GM10847 (cell line): ENCODE data around the gene TIGD1.

Experiments used
- POLR2A ChIP-seq: IDR thresholded peaks from 2 replicates; pipeline ENCODE4 v1.6.1; 2011; ENCODE audit not compliant: insufficient read length; ENCODE audit errors: extremely low read depth

TIGD1 gene

DNA sequence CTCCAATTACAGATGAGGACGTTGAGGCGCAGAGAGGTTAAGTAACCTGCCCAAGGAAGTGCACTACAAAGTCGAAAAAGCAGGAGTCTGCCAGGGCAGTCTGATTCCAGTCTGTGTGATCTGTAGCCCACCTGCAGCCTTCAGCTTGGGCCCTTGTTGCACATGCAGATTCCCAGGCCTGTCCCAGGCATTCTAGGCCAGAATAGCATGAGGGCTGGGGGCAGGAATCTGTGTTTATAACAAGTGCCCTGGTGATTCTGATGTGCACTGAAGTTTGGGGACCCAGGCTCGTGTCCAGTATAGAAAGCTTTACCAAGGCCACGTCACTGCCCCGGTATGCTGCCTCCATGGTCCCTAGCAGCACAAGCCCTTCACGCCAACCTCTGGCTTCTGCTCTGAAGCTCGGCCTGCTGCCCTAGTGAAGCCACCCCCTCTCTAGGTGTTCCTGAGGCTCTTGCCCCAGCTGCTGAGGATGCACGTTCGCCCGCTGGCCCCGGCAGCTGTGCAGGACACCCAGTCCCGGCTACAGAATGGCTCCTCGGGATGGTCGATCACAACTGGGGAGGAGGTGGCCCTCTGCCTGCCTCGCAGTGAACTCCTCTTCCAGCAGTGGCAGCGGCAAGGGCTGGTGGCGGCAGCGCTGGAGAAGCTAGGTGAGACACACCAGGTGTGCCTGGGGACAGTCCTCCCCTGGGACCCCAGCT is 6.3 kb downstream of the TIGD1 start:
- no peak for TF ChIP-seq POLR2A

DNA sequence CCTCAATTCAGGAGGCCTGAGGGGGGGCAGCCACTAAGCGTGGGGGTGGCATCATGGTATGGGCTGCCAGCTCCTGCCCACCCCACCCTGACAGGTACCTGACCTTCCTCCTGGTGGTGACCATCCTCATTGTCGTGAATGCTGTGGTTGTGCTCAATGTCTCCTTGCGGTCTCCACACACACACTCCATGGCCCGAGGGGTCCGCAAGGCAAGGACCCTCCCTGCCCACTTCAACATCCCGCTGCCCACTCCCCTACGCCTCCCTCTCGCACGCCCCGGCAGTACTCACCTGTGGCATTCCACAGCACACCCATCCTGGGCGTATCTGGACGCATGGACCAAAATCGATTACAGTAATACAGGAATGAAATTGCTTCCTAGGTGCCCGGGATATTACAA is 6.9 kb downstream of the TIGD1 start:
- TF ChIP-seq POLR2A, result no peak

DNA sequence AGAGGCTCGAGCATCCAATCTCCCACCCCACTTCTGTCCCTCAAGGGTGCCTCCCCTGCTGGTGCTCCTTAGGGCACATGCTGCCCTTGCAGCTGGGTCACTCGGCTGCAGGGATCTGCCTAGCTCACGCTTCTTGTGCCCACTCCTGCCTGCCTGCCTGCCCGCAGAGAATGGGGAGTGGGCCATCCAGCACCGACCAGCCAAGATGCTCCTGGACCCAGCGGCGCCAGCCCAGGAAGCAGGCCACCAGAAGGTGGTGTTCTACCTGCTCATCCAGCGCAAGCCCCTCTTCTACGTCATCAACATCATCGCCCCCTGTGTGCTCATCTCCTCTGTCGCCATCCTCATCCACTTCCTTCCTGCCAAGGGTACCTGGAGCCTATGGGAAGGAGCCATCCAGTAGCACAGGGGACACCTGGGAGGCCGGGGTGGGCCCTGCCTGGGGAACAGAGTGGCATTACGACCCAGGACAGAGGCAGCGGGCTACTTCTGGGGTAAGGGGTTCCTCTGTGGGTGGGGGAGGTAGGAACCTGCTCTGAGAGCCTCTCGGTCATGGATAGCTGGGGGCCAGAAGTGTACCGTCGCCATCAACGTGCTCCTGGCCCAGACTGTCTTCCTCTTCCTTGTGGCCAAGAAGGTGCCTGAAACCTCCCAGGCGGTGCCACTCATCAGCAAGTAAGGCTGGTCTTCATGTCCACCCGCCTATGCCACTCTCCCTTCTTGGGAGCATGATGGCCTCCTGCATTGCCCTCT is 7.5 kb downstream of the TIGD1 start:
- no peak for TF ChIP-seq POLR2A

DNA sequence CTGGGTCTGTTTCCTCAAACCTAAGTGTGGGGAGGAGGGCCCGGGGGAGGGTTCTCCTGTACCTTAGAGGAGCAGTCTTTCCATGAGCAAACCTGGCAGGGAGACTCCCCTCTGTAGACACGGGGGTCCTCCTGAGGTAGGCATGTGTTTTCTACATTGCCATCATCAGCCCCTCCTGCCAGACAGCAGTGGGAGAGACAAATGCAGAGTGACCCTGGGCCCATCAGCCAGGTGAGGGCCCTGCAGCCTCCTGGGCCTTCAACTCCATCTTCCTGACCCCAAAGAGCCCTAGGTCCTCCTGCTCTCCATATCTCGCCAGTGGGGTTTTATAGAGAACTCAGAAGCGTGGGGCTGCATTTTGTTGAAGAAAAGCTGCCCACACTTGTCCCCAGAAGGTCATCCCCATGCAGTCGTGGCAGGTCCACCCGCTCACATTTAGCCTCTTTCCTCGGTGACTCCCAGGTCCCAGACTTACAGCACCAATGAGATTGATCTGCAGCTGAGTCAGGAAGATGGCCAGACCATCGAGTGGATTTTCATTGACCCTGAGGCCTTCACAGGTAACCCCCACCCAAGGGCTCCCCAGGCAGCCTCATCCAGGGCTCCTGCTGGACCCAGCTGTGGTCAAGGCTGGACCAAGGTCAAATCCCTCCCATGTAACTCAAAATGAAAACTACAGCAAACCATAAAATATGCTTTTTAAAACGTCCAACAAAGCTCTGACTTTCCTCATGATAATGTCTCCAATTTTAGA is 8.2 kb downstream of the TIGD1 start:
- no peak for TF ChIP-seq POLR2A

DNA sequence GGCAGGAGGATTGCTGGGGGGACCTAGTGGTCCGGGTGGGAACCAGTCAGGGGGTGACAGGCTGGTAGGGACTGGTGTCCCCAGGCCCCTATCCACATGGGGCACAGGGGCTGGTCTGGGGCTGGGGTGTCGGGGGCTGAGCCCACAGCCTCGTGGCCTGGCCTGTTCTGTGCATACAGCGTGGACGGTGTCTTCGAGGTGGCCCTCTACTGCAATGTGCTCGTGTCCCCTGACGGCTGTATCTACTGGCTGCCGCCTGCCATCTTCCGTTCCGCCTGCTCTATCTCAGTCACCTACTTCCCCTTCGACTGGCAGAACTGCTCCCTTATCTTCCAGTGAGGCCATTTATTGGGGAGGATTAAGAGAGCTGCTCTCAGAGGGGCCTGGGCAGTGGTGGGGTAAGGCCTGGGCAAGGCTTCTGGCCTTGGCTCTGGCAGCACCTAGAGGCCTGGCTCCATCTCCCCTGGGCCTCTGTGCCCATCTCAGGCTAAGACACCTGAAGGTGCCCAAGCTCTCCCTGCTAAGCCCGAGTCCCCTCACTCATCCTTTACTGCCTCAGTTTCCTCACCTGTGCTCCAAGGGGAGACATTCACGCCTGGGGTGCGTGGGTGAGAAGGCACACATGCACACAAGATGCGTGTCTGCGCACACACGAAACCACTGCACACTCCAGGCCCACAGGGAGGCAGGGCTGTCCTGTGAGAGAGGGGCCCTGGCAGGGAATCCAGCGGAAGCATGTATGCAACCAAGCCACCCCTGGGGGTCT is 9.0 kb downstream of the TIGD1 start:
- TF ChIP-seq POLR2A, result no peak

DNA sequence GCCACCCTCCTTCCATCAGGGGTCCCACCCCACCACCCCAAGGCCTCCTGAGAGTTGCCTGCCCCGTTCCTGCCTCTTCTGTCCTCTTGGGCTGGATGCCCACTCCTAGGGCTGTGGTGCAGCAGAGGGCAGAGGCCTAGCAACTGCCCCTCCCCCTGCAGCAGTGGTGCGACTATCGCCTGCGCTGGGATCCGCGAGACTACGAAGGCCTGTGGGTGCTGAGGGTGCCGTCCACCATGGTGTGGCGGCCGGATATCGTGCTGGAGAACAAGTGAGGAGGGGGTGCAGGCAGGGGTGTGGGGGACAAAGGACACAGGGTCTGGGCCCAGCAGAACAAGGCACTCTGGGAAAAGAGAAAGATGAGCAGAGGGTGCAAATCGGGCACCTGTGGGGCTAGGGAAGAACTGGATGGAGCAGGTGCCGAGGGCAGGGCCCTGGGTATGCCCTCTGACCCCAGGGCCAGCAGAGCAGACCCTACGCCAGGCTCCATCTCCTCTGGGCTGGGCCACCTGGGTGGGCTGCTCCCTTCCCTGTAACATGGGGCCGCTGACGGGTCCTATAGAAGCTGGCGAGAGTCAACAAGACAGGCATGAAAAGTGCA is 9.8 kb downstream of the TIGD1 start:
- no peak for TF ChIP-seq POLR2A

DNA sequence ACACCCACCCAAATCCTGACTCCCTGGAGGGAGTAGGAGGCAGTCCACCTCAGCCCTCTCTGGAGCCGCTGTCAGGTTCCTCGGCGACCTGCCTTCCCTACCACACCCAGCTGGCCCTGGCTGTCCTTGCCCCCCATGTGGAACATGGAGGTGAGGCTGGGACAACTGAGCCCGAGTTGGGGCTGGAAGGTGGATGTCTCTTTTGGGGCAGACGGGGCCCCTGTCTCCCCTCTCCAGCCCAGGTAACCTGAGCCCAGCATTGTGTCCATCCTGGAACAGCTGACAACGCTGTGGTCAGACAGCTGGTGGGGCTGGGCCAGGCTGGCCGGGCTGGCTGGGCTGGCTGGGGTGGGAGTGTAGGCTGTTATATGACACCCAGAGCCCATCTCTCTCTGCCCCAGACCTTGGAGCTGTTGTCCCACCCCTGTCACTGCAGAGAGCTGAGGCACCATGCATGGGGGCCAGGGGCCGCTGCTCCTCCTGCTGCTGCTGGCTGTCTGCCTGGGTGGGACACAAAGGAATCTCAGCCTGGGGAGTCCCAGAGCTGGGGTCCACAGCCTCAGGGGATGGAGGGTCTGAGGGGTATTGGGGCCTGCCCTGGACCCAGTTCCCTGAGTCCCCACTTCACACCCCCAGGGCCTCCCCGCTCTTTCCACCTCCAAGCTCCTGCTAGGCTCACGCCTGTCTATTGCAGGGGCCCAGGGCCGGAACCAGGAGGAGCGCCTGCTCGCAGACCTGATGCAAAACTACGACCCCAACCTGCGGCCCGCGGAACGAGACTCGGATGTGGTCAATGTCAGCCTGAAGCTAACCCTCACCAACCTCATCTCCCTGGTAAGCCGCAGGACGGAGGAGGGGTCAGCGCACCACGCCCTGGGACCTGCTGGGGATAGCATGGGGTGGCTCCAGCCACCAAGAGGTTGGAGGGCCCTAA is 10.8 kb downstream of the TIGD1 start, which contains the start of gene CHRNG:
Gene CHRNG, plus strand, starts transcription at position 395 of the 934 bp plus-strand sequence. Its CDS starts 56 bp downstream, at position 451.
- TF ChIP-seq POLR2A, result no peak

DNA sequence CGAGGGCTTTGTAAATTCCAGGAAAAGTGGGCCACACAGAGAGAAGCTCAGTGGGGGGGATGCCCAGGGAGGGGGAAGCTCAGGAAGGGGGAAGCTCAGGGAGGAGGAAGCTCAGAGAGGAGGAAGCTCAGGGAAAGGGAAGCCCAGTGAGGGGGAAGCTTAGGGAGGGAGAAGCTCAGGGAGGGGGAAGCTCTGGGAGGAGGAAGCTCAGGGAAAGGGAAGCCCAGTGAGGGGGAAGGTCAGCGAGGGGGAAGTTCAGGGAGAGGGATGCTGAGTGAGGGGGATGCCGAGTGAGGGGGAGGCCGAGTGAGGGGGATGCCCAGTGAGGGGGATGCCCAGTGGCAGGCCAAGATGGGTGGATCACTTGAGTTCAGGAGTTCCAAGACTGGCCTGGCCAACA is 11.7 kb downstream of the TIGD1 start:
- TF ChIP-seq POLR2A, result no peak

DNA sequence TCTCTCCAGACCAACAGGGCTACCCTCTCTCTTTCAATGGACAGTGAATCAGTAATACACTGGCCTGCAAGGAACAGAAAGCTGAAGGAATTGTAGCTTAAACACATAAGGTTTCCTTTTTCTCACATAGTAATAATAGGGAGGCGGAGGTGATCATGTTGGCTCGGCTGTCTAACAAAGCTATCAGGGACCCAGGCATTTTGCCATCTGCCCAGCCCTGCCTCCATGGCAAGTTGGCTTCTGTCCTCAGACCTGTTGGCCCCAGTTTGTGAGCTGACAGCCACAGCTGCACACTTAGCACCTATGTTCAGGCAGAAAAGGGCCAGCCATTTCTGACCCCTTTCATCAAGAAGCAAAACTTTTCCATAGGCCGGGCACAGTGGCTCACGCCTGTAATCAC is 12.9 kb downstream of the TIGD1 start:
- no peak for TF ChIP-seq POLR2A

DNA sequence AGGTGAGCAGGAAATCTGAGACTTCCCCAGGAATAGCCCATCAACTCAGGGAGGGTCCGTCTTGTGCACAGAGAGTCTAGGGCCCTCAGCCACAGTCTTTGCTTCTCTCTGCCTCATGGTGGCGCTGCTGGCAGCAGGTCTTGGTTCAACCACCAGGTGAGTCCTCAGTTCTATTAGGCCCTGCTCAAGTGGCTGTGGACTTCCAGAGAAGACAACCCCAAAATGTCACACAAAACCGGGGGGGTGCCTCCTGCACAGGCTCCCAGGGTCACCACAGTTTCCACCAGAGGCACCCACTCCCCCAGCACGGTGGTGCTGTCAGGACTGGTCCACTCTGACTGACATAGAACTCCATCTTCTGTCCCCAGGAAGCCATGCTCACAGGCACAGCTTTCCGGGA is 13.3 kb downstream of the TIGD1 start:
- no peak for TF ChIP-seq POLR2A

DNA sequence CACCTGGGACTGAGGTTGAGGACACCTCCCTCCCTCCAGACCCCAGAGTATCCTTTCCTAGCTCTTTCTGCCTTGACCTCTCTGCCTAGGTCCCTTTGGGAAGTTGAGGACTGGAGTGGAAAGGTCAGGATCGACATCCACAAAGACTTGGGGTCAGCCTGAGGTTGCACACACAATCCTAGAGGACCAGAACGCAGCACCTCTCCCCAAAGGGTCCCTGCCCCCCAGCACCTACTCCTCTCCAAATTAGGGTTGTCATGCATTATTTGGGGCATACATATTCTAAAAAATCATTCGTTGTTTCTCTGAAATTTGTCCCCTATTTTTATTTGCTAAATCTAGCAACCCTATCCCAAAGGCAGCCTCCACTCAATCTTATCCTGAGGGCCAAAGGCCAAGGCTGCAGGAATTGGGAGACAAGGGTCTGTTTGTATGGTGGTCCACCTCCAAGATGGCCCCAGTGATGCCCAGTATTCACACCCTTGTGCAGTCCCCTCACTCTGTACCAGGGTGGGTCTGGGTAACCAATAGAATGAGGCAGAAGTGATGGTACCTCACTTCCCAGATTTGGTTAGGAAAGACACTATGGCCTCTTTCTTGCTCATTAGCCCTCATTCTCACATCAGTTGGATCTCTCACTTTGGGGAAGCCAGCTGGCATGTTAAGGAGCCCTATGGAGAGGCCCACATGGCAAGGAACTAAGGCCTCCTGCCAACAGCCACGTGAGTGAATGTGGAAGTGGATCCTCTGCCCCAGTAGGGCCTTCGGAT is 14.4 kb downstream of the TIGD1 start:
- no peak for TF ChIP-seq POLR2A

DNA sequence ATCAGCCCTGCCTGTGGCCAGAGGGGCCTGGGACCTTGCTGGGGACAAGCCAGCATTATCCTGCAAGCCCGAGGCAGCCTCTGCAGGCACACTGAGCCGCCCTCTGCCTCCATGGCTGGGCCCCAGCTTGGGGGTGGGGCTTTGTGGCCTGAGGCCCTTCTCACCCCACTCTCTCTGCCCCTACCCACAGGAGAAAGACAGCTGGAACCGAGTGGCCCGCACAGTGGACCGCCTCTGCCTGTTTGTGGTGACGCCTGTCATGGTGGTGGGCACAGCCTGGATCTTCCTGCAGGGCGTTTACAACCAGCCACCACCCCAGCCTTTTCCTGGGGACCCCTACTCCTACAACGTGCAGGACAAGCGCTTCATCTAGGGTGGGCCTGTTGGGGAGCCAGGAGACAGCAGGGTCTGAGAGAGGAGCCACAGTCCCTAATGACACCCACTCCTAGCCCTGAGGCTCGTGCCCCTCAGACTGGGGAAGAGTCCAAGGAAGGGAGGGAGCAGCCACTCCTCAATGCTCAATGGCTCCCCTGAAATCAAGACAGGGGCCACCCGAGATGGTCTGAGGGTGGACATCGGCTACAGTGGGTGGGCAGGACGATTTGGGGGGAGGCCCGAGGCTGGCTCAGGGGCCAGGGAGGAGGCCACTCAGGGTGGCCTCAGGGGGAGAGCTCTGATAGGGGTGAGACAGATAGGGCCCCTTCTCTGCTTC is 15.3 kb downstream of the TIGD1 start:
- no peak for TF ChIP-seq POLR2A
